CD4-positive, alpha-beta T cell treated with Interleukin-17A for 1 hour (primary cell): Measurements from ENCODE around the gene FTO.

Experiments used
- DNase-seq: peaks from one replicate; pipeline ENCODE4 v3.0.0-alpha.2; 2020

Gene FTO

DNA sequence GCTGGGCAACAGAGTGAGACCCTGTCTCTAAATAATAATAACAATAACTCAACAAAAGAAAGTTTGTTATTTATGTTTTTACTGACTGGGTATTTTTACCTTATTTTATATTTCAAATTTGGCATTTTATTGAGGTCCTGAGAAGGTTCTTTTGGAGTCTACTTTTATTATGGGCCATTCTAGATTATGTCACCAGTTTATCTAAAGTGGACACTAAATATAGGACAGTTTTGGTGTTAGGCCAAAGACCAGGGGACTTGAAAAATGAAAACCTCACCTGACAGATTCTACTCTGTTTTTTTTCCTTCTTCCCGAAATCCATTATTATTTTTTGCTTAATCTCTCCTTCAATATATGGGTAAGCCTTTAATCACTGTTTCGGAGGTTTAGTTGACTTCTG, 8.1 kb downstream of the FTO start:
- DNase-seq = no peak

DNA sequence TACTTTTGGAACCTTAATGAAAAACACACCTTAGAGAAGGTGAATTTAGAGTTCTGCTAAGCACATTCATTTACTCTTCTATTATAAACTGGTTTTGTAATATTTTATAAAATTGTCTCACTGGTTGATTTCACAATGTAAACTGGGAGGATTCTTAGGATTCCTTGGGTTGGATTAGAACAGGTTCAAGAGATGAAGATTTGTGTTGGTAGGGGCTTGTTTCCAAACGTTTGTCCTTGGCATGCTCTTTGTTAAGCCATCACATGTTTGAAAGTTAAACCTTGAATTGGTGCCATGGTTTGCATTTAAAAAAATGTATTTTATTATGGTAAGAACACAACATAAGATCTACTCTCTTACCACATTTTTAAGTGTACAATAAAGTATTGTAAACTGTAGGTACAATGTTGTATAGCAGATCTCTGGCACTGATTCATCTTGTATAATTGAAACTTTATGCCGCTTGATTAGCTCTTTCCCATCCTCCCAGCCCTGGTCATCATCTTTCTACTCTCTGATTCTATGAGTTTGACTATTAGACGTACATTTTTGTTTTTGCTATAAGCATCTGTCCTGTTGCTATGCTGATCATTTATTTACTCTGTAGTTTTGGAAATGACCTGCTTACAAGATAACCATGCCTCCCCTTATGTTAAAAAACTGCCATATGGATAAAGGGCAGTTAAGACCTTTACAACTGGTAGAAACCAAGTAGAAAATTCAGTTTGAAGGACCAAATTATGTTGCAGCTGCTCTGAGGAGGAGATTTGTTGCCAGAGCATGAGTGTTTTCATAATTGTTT, 9.6 kb downstream of the FTO start:
- DNase-seq = no peak

DNA sequence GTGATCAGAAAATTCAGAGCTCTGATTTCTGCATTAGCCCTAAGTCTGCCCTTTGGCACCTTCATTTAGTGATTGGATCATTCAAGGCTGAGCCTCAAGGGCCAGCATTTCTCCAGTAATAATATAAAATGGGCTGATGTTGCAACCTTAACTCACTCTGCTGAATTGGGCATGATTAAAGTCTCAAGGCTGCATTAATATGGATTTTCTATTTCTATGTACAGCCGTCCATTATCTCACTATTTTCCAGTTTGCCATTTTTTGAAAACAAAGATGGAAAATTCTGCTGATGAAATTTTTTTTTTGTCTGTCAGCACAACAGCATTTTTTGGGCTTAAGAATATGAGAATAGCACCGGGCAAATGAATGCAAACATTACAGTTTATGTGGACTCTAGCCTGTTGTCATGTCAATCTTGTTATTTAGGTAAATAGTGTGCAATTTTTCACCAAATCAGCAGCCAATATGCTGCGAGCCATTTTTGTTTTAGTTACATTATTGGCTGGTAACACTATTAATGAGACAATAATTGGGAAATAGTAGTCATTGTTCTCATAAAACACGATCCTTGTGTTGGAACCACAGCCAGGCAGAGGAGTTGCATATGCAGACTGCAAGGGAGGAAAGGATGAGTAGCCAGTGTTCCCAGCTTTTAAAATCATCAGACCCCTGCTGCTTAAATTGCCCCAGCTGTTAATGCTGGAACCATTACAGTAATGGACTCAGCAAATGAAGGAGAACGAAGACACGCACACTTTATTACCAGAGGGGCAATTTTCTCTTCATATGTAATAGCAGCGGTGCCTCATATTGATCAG, 10.5 kb downstream of the FTO start:
- DNase-seq = no peak

DNA sequence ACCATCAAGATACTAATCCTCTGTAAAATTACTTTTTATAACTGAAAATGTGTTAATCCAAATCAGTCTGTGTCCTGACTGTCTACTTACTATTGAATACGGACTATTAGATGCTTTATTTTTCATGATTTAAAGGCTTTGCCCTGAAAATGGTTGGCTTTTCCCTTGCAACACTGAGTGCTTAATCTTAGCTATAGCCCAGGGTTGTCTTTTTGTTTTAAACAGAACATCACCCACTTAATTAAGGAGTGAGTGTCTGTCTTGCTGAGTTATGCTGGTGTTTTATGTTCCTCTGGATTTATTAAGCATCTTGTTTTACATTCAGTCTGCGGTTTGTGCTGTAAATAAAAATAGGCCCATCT, 11.0 kb downstream of the FTO start:
- no peak for DNase-seq

DNA sequence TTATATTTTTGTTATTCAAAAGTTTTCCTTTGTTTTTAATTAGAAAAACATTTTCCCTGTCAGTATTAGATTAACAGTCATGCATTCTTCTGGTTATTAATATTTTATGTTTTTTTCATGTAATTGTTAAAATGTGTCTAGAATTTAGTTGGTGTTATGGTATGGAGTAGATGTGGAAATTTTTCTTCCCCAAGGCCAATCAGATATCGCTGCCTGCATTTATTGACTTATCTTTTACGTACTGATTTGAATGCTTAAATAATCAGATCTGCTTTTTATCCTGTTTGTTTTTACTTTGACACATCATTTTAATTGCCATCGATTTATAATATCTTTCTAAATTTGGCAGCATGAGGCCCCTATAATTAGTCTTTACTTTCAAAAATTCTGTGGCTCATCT, 13.6 kb downstream of the FTO start:
- DNase-seq = no peak

DNA sequence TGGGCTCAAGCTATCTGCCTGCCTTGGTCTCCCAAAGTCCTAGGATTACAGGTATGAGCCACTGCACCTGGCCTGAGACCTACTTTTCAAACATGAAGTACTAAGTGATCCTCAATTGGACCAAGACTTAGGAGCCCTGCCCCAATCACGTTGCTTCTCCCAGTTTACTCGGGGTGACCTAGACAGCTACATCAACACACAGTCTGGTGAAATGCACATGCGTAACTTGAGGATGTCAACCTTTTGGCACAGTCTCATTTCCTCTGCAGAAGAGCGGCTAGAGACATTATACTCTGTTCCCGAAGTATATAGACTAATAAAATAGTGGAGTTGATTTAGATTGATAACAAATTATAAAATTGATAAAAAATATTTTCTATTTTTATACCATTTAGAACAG, 17.1 kb downstream of the FTO start:
- DNase-seq = no peak

DNA sequence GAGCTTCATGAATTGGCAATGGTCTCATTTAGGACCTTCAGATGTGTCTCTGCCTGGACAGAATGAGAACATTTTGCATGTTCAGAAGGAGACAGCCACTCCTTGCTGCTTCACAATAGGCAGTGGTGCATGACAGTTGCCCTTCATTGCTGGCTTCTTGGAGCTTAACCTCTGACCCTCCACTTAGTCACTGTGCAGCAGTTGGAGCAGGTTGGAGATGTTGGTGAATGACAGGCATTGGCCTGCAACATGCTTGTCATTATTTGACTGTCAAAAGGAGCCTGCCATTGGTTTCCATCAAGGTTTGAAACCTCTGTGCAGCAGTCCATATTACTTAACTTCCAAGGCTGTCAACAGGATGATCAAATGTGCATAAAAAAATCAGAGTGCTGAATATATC, 22.7 kb downstream of the FTO start:
- no peak for DNase-seq

DNA sequence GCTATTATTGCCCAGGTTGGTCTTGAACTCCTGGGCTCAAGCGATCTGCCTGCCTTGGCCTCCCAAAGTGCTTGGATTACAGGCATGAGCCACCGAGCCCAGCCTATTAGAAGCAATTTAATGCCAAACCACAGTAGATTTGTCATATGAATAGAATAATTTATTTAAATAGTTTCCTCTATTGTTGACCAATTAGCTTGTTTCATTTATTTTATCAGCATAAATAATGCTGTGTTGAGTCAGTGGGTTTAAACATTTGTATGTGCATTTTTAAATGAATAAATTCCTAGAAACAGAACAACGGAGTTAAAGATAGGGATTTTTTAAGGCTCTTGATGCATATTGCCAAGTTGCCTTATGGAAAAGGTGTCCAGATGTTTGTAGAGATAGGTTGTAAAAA, 26.7 kb downstream of the FTO start:
- DNase-seq = no peak

DNA sequence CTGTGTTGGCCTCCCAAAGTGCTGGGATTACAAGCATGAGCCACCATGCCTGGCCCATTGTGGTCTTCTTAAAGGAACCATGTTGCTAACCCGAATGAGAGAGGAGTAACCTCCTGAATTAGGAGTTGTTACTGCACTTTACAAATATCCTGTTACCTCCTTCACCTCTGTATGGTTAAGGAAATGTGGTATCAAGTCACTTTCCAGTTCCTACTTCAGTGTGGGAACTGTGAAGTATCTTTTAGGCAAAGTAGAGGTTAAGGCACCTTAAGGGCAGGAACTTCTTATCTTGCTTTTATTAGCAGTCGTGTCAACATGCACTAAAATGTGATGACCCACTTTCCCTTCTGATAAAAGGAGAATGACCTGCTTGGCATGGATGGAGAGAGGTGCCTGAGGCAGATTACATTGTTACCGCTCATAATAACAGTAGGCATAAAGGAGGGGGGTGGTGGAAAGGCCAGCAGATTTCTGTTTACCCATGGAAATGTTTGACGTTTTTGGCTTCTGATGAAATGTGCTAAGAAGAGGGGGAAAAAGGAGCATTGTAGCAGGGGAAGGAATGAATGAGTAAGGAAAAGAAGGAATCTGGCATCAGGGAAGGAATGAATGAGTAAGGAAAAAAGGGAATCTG, 28.5 kb downstream of the FTO start:
- no peak for DNase-seq

DNA sequence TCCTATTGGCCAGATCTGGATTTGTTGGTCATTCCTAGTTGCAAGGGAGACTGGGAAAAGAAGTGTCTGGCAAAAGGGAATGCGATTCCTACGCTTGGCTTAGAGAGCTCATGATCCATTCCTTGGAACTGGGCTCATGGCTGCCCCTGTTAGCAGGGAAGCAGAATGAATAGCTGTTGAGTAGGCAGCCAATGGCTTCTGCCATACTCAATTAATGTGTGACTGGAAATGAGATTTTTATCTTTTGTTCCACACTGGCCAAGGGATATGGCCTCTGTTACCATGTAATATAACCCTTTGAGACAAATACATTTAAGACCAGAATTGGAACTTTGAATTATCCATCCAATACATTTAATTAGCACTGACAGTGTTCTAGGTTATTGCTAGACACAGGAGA, 31.0 kb downstream of the FTO start:
- DNase-seq = no peak

DNA sequence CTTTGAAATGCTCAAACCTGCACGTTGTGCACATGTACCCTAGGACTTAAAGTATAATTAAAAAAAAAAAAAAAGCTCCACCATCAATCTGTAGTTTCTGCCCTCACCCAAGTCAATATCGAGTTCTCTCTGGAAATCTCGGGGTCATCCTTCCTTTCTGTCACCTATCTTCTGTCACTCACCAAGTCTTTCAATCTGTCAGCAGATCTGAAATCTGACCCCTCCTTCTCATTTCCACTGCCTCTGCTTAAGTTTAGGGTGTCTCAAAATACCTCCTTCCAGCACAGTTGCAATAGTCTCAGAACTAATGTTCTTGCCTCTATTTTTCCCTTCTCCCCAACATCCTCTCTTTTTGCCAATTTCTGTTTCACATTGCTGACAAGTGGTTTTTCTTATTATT, 32.3 kb downstream of the FTO start:
- no peak for DNase-seq

DNA sequence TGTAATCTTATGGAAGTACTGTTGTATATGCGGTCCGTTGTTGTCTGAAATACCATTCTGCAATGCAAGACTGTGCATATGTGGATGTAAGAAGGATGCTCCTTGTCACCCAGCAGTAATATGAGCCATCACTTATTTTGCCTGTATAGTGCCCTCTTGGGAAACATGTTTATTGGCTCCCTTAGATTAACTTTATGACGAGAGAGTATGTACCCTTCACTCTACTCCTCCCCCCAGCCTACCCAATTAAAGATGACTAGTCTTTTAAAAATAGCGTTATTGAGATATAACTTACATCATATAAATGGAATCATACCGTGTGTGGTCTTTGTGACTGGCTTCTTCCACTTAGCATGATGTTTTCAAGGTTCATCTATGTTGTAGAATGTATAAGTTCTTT, 33.6 kb downstream of the FTO start:
- no peak for DNase-seq

DNA sequence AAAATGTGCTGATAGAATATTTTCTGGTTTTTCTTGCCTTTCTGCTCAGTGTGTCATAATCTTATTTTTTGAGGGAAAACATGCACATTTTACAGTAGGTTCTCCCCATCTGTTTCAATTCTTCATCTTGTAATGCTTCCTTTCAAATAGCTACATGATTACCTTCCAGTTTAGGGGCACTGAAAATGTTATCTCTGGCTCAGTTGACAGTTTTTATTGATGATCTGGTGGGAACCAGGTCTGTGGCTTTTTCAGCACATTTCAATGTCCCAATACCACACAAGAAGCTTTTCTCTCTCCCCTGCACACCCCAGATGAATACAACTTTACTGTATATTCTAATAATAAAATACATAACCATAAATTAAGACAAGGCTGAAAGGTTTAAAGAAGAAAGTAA, 36.5 kb downstream of the FTO start:
- no peak for DNase-seq

DNA sequence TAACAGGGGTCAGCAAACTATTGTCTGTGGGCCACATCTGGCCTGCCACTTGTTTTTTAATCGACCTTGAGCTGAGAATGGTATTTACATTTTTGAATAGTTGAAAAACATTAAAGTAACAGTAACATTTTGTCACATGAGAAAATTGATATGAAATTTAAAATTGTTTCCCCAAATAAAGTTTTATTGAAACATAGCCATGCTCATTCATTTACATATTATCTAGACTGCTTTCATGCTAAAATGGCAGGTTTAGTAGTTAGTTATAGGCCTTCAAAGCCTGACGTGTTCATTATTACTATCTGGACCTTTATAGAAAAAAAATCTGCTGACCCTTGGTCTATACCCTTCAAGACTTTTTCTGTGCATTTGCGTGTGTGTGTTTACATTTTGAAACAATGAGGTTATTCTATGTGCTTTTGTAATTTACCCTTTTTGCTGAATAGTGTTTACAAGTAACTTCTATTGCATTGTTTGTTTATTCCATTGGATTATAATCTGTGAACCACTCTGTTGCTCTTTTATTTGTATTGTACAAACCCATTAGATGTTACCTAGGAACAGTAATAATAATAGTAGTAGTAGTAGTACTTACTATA, 37.1 kb downstream of the FTO start:
- DNase-seq = no peak

DNA sequence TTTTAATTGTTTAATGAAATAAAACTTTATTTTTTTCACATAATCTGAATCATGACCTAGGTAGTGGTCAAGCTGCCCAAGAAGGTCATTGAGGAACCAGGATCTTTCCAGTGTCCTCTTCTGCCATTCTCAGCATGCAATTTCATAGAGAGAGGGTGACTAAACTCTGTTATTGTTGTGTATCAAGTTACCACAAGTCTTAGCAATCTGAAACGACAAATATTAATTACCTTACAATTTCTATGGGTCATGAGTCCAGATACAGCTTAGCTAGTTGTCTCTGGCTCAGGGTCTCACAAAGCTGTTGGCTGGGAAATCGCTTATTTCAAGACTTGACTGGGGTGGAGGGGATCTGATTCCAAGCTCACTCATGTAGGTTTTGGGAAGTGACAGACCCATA, 37.6 kb downstream of the FTO start:
- no peak for DNase-seq

DNA sequence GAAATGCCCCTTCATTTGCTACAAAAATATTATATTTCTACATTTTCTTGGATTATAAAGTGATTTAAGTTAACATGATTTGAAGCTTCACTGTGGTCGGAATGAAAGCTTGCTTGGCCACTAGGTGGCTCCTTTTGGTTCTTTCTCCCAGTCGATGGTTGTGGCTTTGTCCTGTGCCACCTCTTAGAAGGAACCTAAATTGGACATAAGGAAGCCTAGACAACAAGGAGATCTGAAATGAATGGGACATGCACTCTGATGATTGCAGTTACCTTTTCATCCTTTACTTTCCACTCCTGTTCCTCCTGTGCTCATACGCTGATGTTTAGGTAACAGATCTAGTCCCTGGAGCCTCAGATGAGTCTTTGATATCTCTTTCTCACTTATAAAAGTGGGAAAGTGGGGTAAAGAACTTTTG, 39.2 kb downstream of the FTO start:
- DNase-seq = peak; percentile 13

DNA sequence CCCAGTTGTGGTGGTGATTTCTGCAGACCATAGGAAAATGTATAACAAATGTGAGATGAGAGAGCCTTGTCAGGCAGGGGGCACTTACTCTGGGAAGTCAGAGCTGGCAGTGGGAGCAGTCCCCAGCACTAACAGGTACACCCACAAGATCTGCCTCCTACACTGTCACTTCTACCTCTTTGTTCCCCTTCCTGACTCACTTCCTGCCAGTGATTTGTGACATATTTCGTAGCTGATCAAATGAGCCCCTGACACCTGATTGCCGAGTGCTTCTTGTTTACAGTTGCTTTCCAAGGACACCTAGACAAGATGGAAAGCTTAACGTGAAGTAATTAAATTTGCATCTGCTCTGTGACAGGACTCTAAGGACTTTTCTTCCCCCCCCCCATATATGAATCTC, 40.5 kb downstream of the FTO start:
- DNase-seq = peak; percentile 29

DNA sequence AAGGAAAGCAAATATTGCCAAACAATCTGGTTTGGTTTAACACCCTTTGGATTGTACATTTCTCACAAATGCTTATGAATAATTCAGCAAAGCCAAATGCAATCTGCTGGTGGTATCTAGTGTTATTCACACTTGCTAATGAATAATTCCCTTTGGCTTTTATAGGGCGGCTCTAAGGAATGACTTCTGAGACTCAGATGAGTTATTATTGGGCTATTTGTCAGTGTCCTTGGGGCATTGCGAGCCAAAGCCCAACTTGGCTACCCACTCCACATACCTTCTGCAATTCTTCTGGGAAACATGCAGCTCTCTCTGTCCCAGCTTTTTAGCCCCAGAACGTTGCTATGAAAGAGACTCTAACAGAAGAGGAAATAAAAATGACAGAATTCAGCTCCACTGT, 41.1 kb downstream of the FTO start:
- DNase-seq = no peak

DNA sequence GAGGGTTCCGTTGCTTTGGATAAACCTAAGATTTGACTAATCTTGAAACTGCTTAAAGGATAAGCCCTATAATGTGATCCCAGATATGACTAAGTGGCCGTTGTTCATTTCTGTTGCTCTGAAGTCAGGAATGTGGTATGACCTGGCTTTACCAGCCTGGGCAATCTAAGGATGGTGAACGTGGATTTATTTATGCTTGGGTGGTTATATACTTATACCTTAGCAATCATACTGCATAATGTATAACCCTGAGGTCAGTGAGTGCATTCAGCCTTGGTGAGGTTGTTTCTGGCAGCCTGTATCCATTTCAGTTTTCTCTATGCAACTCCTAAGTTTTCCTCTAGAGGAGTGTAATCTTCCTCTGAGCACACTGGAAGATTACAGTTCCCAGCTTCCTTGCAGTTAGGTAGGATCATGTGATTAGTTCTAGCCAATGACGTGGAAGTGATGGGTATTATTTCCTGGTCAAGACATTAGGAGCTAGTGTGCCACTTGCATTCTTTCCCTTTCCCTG, 41.9 kb downstream of the FTO start:
- DNase-seq = no peak

DNA sequence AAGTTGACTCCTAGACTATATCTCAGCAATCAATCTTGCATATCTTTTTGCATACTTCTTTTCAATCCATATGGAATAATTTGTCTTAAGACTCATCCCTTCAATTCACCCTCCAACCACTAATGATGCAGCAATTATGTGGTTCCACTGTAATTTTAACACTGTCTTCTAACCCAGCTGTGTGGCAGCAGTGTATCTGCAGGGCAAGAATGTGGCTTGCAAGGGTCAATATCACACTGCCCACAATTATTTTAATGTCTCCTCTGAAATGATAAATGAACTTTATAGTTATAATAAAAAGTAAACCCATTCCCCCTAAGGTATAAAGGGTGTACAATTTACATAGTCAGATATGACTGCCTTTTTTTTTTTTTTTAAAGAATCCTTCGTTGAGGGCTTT, 48.6 kb downstream of the FTO start:
- DNase-seq = no peak

DNA sequence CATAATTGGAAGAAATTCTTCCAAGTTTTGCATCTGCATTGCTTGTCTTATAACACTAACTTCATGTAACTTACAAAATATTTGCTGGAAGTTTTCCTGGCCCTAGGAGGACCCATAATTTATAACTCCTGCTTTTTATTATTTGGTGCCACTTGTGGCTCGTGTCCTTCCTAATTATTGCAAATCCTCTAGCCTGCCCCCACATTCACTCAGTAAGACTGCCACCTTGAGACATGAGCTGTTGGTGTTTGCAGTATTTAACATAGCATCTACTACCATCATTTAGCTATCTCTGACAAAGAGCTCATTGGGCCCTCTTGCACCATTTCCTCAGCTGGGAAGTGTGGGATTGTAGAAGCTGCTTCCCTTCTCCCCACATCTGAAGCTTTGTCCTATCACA, 49.5 kb downstream of the FTO start:
- no peak for DNase-seq

DNA sequence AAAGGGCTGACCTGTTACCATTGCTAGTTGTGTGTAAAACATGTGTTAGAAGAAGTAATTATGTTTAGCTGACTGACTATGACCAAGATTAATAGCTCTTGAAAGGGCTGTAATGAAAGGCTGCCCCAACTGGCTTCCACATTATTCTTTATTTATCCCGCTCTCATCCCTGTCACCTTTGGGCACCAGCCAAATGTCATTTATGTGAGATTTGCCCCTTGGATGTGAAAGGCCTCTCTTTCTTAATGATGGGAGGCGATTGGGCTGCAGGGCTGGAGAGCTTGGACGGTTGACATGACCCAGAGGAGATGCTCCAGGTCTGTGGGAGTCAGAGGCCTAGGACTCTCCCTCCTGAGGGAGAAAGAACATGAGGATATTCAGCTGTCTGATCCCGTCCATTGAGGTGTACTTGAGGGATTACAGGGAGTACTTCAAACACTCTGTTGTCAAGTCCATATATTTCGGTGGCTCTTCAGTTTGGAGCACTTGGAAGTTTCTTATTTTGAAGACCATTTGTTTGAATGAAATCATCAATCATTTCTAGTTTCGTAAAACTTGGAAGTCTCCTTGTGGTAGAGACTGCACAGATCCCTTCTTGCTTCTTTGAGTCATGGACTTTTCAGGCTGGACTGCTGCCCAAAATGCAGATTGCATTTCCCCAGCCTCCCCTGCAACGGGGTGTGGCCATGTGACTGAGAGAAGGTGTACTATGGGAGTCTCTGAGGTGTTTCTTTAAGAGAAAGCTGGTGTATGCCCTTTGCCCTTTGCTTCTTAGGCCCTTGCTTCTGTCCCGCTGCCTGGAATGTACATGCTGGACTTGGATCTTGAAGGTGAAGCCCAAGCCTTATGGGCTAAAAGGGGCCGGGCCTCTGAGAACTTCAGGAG, 51.3 kb downstream of the FTO start:
- no peak for DNase-seq
